WTC11 (cell line): ENCODE measurements around the gene NKD1. TPM values are rescaled to one million over a fixed set of nuclear protein-coding genes. Genes with fewer than 3 reads are reported as not detected.
"Not testable (repeated sequence)": the region's sequence is repeated elsewhere in the genome, so short reads cannot be mapped to it uniquely, and the experiment has no call there.

Source experiments
- ATAC-seq: fragments of 200-7000 bp; cut with Tn5 transposase; 2 replicates; pipeline ENCODE4 v1.10.0; 2021; ENCODE audit warnings: mild to moderate bottlenecking, moderate library complexity
- CTCF ChIA-PET: fragments of 300-600 bp; sonication (Branson Sonifier 250); formaldehyde crosslinking; loops from one replicate; lab custom pipeline; 2021; ENCODE audit warnings: antibody characterized with exemption; lab: Charles Lee
- POLR2A ChIA-PET: fragments of 350-600 bp; sonication (Branson Sonifier 250); formaldehyde crosslinking; loops from one replicate; lab custom pipeline; 2021; ENCODE audit warnings: antibody characterized with exemption; lab: Charles Lee
- DNase-seq: peaks from one replicate; pipeline ENCODE4 v3.0.0; 2021; ENCODE audit warnings: low spot score
- H3K27ac Mint-ChIP-seq: 2 replicates; pipeline ENCODE4 v1.8.0; 2021; ENCODE audit warnings: mixed read lengths
- H3K27me3 Mint-ChIP-seq: 2 replicates; pipeline ENCODE4 v1.8.0; 2021; ENCODE audit warnings: low read depth, mild to moderate bottlenecking, moderate library complexity, mixed read lengths
- H3K36me3 Mint-ChIP-seq: 2 replicates; pipeline ENCODE4 v1.8.0; 2021; ENCODE audit warnings: mixed read lengths
- H3K4me1 Mint-ChIP-seq: 2 replicates; pipeline ENCODE4 v1.8.0; 2022; ENCODE audit warnings: mixed read lengths
- H3K4me3 Mint-ChIP-seq: 2 replicates; pipeline ENCODE4 v1.8.0; 2021; ENCODE audit warnings: mild to moderate bottlenecking, moderate library complexity, mixed read lengths
- H3K9me3 Mint-ChIP-seq: 2 replicates; pipeline ENCODE4 v1.8.0; 2021; ENCODE audit warnings: mixed read lengths
- CREM ChIP-seq: sonication (generic); formaldehyde crosslinking; IDR thresholded peaks from 2 replicates; pipeline ENCODE4 v1.8.1; 2022; ENCODE audit warnings: mild to moderate bottlenecking, missing genetic modification reagents, moderate library complexity
- ELF4 ChIP-seq: sonication (generic); formaldehyde crosslinking; IDR thresholded peaks from 2 replicates; pipeline ENCODE4 v1.8.1; 2022; ENCODE audit warnings: low read depth, mild to moderate bottlenecking, moderate library complexity, missing genetic modification reagents
- EMX1 ChIP-seq: fragments of 250-450 bp; sonication (Bioruptor Pico); IDR thresholded peaks from 2 replicates; pipeline ENCODE4 v1.8.0; 2021; ENCODE audit warnings: mild to moderate bottlenecking
- FOXK1 ChIP-seq: sonication (generic); formaldehyde crosslinking; IDR thresholded peaks from 2 replicates; pipeline ENCODE4 v1.8.0; 2022; ENCODE audit warnings: mild to moderate bottlenecking, moderate library complexity, missing genetic modification reagents
- FOXP4 ChIP-seq: sonication (generic); formaldehyde crosslinking; IDR thresholded peaks from 2 replicates; pipeline ENCODE4 v1.8.0; 2022; ENCODE audit warnings: mild to moderate bottlenecking, missing genetic modification reagents
- IRF2 ChIP-seq: sonication (generic); formaldehyde crosslinking; IDR thresholded peaks from 2 replicates; pipeline ENCODE4 v1.8.0; 2022; ENCODE audit warnings: low read depth, missing genetic modification reagents, borderline replicate concordance
- NR1H2 ChIP-seq: sonication (generic); formaldehyde crosslinking; IDR thresholded peaks from 2 replicates; pipeline ENCODE4 v1.9.0; 2021; ENCODE audit warnings: mild to moderate bottlenecking, moderate library complexity, missing genetic modification reagents
- PRDM15 ChIP-seq: sonication (generic); formaldehyde crosslinking; IDR thresholded peaks from 2 replicates; pipeline ENCODE4 v1.8.0; 2022; ENCODE audit warnings: missing genetic modification reagents
- RELA ChIP-seq: sonication (generic); formaldehyde crosslinking; IDR thresholded peaks from 2 replicates; pipeline ENCODE4 v1.8.1; 2022; ENCODE audit warnings: missing genetic modification reagents, mild to moderate bottlenecking, borderline replicate concordance
- TEAD4 ChIP-seq: sonication (generic); formaldehyde crosslinking; IDR thresholded peaks from 2 replicates; pipeline ENCODE4 v1.8.0; 2022; ENCODE audit warnings: mild to moderate bottlenecking, missing genetic modification reagents
- ZNF423 ChIP-seq: fragments of 250-450 bp; sonication (Bioruptor Pico); IDR thresholded peaks from 2 replicates; pipeline ENCODE4 v2.1.2; 2022; ENCODE audit warnings: mild to moderate bottlenecking, moderate library complexity
- total RNA-seq: library from RNA; stranded (reverse); gene quantifications from 3 replicates; pipeline ENCODE4 v1.2.3, GENCODE V29; 2021
- TF ChIP-seq, protein P1 (sequence below): sonication (generic); formaldehyde crosslinking; IDR thresholded peaks from 2 replicates; pipeline ENCODE4 v1.8.0; 2022; ENCODE audit warnings: mild to moderate bottlenecking, missing genetic modification reagents
- TF ChIP-seq, protein P2 (sequence below): sonication (generic); formaldehyde crosslinking; IDR thresholded peaks from 2 replicates; pipeline ENCODE4 v1.8.0; 2022; ENCODE audit warnings: mild to moderate bottlenecking, missing genetic modification reagents

NKD1 gene
- total RNA-seq, 1 experiment from 2014 or later = 6.0 TPM

- Mint-ChIP-seq H3K4me1 (peaks cover 15% of the 10 kb centered on the region), H3K27ac (no peak overlapping the region), H3K9me3 (peaks cover 11% of the 10 kb centered on the region), H3K36me3 (no peaks in the 10 kb centered on the region), H3K4me3 (no peak overlapping the region), H3K27me3 (peaks cover 2% of the 10 kb centered on the region; the same call in 1 of the 2 replicates)
- ChIA-PET POLR2A (no interaction called here), CTCF (no interaction called here)
- no peak for DNase-seq
- TF ChIP-seq IRF2 (CRISPR knock-in tag) = no peak
- TF ChIP-seq, protein P1, sequence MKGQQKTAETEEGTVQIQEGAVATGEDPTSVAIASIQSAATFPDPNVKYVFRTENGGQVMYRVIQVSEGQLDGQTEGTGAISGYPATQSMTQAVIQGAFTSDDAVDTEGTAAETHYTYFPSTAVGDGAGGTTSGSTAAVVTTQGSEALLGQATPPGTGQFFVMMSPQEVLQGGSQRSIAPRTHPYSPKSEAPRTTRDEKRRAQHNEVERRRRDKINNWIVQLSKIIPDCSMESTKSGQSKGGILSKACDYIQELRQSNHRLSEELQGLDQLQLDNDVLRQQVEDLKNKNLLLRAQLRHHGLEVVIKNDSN (CRISPR knock-in tag) = no peak
- no peak for TF ChIP-seq NR1H2
- no peak for TF ChIP-seq RELA
- ATAC-seq = no peak
Measured at GRCh38 chr16:50535506-50536257, 12.5 kb upstream of the NKD1 start.

DNA sequence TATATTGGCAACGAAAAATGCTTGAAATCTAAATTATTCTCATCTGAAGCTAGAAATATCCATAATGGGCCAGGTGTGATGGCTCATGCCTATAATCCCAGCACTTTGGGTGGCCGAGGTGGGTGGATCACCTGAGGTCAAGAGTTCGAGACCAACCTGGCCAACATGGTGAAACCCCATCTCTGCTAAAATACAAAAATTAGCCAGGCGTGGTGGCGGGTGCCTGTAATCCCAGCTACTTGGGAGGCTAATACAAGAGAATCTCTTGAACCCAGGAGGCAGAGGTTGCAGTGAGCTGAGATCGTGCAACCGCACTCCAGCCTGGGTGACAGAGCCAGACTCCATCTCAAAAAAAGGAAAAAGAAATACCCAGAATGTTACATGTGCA lies 11.9 kb upstream of the NKD1 start:
- H3K36me3 Mint-ChIP-seq, H3K4me3 Mint-ChIP-seq, CTCF ChIA-PET, H3K27ac Mint-ChIP-seq, H3K27me3 Mint-ChIP-seq, POLR2A ChIA-PET, DNase-seq, ATAC-seq: not testable (repeated sequence)
- H3K4me1 Mint-ChIP-seq = peaks cover 15% of the 10 kb centered on the region
- H3K9me3 Mint-ChIP-seq = peaks cover 11% of the 10 kb centered on the region

GRCh38 chr16:50537533-50538290 lies 10.5 kb upstream of the NKD1 start:
- POLR2A ChIA-PET = no interaction called here
- TF ChIP-seq, protein P2, sequence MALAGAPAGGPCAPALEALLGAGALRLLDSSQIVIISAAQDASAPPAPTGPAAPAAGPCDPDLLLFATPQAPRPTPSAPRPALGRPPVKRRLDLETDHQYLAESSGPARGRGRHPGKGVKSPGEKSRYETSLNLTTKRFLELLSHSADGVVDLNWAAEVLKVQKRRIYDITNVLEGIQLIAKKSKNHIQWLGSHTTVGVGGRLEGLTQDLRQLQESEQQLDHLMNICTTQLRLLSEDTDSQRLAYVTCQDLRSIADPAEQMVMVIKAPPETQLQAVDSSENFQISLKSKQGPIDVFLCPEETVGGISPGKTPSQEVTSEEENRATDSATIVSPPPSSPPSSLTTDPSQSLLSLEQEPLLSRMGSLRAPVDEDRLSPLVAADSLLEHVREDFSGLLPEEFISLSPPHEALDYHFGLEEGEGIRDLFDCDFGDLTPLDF (CRISPR knock-in tag) = no peak
- TF ChIP-seq FOXP4 (CRISPR knock-in tag) (no peak), TEAD4 (CRISPR knock-in tag) (no peak), ELF4 (no peak), FOXK1 (no peak), ZNF423 (CRISPR knock-in tag) (no peak), CREM (CRISPR knock-in tag) (no peak)
- TF ChIP-seq, all 79 proteins: peak for 0
- Mint-ChIP-seq H3K27me3 (peaks cover 3% of the 10 kb centered on the region; the same call in 1 of the 2 replicates), H3K9me3 (peaks cover 11% of the 10 kb centered on the region), H3K4me1 (peaks cover 22% of the 10 kb centered on the region), H3K27ac (no peak overlapping the region), H3K36me3 (no peaks in the 10 kb centered on the region), H3K4me3 (no peak overlapping the region)
- ATAC-seq (no peak), DNase-seq (no peak)
- CTCF ChIA-PET = no interaction called here

DNA sequence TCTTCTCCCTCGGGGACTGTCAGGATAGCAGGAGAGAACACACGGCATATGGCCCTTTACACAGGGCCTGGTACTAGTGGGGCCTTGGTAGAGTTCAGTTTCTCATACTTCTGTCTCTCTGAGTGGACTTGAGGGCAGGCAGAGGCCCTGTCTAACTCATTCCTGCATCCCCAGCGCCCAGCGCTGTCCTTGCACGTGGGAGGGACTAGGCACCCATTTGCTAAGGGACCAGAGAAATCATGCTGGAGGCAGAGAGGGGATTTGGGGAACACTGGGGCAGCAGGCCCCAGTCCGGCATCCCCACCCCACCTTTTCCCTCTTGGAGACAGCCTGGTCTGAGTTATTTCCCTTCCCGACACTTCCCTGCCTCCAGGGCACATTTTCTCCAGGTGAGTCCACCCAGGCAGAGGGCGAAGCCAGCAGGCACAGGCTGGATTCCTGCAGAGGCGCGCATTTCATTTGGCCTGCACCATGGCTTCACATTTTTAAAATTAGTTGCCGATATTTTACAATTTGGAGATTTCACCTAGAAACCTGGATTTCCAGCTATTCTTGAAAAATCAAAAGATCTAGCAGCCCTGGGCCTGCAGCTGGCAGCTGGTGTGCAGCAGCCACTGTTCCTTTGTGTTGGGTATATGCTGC lies 9.7 kb upstream of the NKD1 start:
- no peaks in the 10 kb centered on the region for H3K36me3 Mint-ChIP-seq
- peak; percentile 45 for TF ChIP-seq PRDM15 (CRISPR knock-in tag)
- no peak for TF ChIP-seq EMX1
- TF ChIP-seq, all 79 proteins: peak for 1
- Mint-ChIP-seq H3K9me3 (peaks cover 11% of the 10 kb centered on the region), H3K27ac (no peak overlapping the region), H3K4me3 (no peak overlapping the region), H3K4me1 (peaks cover 22% of the 10 kb centered on the region), H3K27me3 (peaks cover 3% of the 10 kb centered on the region; the same call in 1 of the 2 replicates)
- ChIA-PET POLR2A (no interaction called here), CTCF (no interaction called here)
- ATAC-seq (peak; percentile 31), DNase-seq (no peak)
